Measurements from ENCODE around the gene PDE4A. TPM values are rescaled to one million over a fixed set of nuclear protein-coding genes. Genes with fewer than 3 reads are reported as not detected.

Gene PDE4A
- total and polyA plus RNA-seq, 8 donors: 5.0 to 12.6 (median 9.3) TPM

DNA sequence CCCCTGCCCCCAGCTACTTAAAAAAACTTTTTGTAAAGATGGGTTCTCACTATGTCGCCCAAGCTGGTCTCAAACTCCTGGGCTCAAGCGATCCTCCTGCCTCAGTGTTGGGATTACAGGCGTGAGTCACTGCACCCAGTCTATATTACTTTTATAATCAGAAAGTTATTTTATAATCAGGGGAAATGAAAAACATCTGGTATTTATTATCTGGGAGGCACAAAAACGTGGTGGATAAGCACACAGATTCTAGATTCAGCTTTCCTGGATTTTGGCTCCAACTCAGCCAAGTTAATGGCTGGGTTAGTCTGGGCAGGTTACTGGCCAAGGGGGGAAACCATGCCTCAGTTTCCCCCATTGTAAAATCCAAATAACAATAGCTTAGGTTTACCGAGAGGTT, 58.1 kb downstream of the PDE4A start:
- 29 to 34% methylated on average over 5 of the region's 5 CpGs for WGBS, 2 donors
- intact Hi-C loops (cut with DNase I): no loop called here
- H3K4me3 ChIP-seq: peak overlapping the region in 2 of 4 donors; percentile 30 to 43

DNA sequence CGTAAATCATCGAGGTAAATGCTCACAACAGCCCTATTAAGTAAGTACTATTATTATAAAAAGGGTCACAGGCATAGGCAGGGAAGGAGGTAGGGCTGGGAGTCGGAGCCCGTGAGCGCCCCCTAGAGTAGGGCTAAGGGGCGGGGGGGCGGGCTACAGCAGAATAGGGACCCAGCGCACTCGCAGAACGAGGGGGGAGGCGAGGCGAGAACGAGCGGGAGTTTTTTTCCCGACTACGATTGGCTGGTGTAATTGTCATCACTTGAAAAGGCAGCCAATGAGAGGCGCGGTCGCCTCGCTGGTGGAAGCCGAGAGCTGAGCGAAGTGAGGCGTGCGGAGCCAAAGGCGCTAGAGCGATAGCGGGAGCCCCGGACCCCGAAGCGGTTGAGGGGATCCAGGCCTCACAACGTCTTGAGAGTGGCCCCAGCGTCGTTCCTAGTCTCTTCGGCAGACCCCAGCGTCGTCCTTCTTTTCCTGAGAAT, 58.6 kb downstream of the PDE4A start:
- peak; percentile 91 to 93 (median 92) for DNase-seq
- intact Hi-C loops (cut with DNase I): no loop called here
- no peak for FAIRE-seq
- ATAC-seq: peak; percentile 91 to 95 (median 94)
- H3K4me1 ChIP-seq: no peaks in the 10 kb centered on the region
- peak overlapping the region in 2 of 4 donors; percentile 30 to 43 for H3K4me3 ChIP-seq
- H3K27ac ChIP-seq: no peak overlapping the region
- no peaks in the 10 kb centered on the region for H3K36me3 ChIP-seq
- TF ChIP-seq, protein P1, sequence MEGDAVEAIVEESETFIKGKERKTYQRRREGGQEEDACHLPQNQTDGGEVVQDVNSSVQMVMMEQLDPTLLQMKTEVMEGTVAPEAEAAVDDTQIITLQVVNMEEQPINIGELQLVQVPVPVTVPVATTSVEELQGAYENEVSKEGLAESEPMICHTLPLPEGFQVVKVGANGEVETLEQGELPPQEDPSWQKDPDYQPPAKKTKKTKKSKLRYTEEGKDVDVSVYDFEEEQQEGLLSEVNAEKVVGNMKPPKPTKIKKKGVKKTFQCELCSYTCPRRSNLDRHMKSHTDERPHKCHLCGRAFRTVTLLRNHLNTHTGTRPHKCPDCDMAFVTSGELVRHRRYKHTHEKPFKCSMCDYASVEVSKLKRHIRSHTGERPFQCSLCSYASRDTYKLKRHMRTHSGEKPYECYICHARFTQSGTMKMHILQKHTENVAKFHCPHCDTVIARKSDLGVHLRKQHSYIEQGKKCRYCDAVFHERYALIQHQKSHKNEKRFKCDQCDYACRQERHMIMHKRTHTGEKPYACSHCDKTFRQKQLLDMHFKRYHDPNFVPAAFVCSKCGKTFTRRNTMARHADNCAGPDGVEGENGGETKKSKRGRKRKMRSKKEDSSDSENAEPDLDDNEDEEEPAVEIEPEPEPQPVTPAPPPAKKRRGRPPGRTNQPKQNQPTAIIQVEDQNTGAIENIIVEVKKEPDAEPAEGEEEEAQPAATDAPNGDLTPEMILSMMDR (IDR thresholded peaks at IDR 0.05): peak; percentile 65 to 75 (median 74)
- H3K27me3 ChIP-seq: no peaks in the 10 kb centered on the region
- H3K9me3 ChIP-seq: no peaks in the 10 kb centered on the region
- 1% methylated on average over 36 of the region's 36 CpGs for WGBS, 2 donors

More for the DNA sequence above, 58.1 kb downstream of the PDE4A start:
- H3K36me3 ChIP-seq: no peaks in the 10 kb centered on the region
- H3K9me3 ChIP-seq: no peaks in the 10 kb centered on the region
- no peak for DNase-seq
- no peak for FAIRE-seq
- H3K27ac ChIP-seq: no peak overlapping the region
- peaks cover 0 to 3% (median under 1%) of the 10 kb centered on the region in 3 donors for H3K4me1 ChIP-seq
- no peaks in the 10 kb centered on the region for H3K27me3 ChIP-seq
- TF ChIP-seq, protein P1 (IDR thresholded peaks at IDR 0.05): no peak
- ATAC-seq: no peak

DNA sequence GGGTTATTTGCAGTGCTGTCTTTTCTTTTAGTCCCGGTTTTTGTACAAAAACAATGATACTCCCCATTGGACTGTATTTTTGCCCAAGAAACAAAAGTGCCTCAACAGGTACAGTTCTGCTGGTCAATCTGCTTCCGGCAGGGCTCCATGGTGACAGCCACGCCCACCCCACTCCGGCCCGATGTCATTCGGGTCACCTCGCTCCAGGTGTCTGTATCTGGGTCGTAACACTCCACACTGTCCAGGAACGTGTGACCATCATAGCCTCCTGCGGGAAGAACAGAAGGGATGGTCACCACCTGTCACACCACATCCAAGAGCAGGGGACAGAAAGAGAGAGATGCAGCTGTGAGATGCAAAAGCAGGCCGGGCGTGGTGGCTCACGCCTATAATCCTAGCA, 66.2 kb downstream of the PDE4A start:
- Histone ChIP-seq H3K9me3 (no peaks in the 10 kb centered on the region), H3K36me3 (peaks cover 7 to 48% (median 18%) of the 10 kb centered on the region in 3 donors), H3K27ac (no peak overlapping the region), H3K27me3 (no peaks in the 10 kb centered on the region), H3K4me3 (no peak overlapping the region), H3K4me1 (no peaks in the 10 kb centered on the region)
- TF ChIP-seq, protein P1 (IDR thresholded peaks at IDR 0.05): no peak
- FAIRE-seq (no peak), DNase-seq (no peak), ATAC-seq (no peak)
- intact Hi-C loops (cut with DNase I): no loop called here
- WGBS, 2 donors: 85 to 86% methylated on average over 13 of the region's 13 CpGs

DNA sequence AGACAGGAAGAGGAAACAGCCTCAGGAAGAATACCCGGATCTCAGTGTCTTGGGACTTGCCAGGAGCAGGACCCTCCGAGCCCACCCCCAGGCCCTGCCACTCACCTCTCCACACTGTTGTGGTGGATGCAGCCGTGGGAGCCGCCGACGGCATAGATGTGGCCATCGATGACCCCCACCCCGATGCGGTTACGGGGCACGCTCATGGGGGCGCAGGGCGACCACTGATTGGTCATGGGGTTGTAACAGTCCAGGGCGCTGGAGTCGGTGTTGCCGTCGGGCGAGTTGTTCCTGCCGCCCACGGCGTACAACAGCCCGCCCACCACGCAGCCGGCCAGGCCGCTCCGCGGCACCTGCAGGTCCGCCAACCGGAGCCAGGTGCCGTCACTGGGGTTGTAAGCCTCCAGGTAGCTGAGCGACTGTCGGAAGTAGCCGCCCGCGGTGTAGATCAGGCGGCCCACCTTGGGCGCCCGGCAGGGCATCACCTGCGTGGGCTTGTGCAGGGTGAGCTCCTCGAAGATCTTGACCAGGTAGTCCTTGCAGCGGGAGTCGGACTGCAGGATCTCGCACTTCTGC, 71.2 kb downstream of the PDE4A start:
- DNase-seq (peak in 1 of 6 donors; percentile 67), FAIRE-seq (no peak), ATAC-seq (peak in 1 of 4 donors; percentile 5)
- Histone ChIP-seq H3K4me3 (no peak overlapping the region), H3K27ac (no peak overlapping the region), H3K4me1 (no peaks in the 10 kb centered on the region), H3K9me3 (no peaks in the 10 kb centered on the region), H3K27me3 (no peaks in the 10 kb centered on the region), H3K36me3 (peaks cover 3 to 54% (median 24%) of the 10 kb centered on the region in 3 donors)
- intact Hi-C loops (cut with DNase I): loop anchor here in 2 of 3 donors (10.0 kb wide), 2 partner anchors 73 to 143 kb away; partner anchors contain the start of genes CDKN2D (in 1 of the 2) and KRI1 (in 1 of the 2)
- TF ChIP-seq, protein P1 (IDR thresholded peaks at IDR 0.05): no peak
- 94 to 96% methylated on average over 43 of the region's 43 CpGs for WGBS, 2 donors

DNA sequence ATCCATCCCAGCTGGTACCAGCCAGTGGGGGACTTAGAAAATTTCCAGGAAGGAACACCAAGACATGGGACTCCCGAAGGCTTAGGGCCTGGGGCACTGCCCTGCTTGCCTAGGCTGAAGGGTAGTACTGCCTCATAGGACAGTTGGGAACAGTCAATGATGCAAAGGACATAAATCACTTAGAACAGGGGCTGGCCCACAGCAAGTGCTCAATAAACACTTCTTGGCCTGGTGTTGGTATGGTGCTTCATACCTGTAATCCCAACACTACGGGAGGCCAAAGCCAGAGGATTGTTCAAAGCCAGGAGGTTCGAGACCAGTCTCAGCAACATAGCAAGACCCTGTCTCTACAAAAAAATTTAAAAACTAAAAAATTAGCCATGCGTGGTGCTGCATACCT, 77.0 kb downstream of the PDE4A start:
- Histone ChIP-seq H3K4me1 (peaks cover 0 to 5% (median 5%) of the 10 kb centered on the region in 3 donors), H3K27me3 (no peaks in the 10 kb centered on the region), H3K36me3 (peaks cover 0 to 20% (median 7%) of the 10 kb centered on the region in 3 donors), H3K9me3 (no peaks in the 10 kb centered on the region), H3K4me3 (no peak overlapping the region), H3K27ac (no peak overlapping the region)
- FAIRE-seq: no peak
- intact Hi-C loops (cut with DNase I): loop anchor here in 2 of 3 donors (10.0 kb wide), 2 partner anchors 67 to 137 kb away; partner anchors contain the start of genes CDKN2D (in 1 of the 2) and KRI1 (in 1 of the 2)
- TF ChIP-seq, protein P1 (IDR thresholded peaks at IDR 0.05): no peak
- DNase-seq: no peak
- ATAC-seq: no peak
- WGBS, 2 donors: 94 to 96% methylated on average over 4 of the region's 4 CpGs

Data from pancreas (tissue), 10 donors.